Astrocyte of the hippocampus (primary cell): Measurements from ENCODE around the gene PRR23B.
"Not testable (repeated sequence)": the region's sequence is repeated elsewhere in the genome, so short reads cannot be mapped to it uniquely, and the experiment has no call there.

Source experiments
- DNase-seq: peaks from one replicate; pipeline ENCODE4 v3.0.0; 2011; ENCODE audit warnings: low read depth, low spot score

Gene PRR23B

GRCh38 chr3:139020868-139021234 lies at the start of gene PRR23B:
Gene PRR23B (minus strand): TSS chr3:139020926. CDS start chr3:139020661, 265 bp downstream.
- DNase-seq, result no peak

- no peak for DNase-seq
Measured at GRCh38 chr3:139062918-139063317, 42.2 kb upstream of the PRR23B start.

- DNase-seq, result no peak
Measured at GRCh38 chr3:139052802-139053600, 32.3 kb upstream of the PRR23B start.

GRCh38 chr3:139044366-139045210 lies 23.9 kb upstream of the PRR23B start, which contains the start of gene PRR23C:
Gene PRR23C (minus strand): TSS chr3:139044892. CDS start chr3:139044620, 272 bp downstream.
- DNase-seq, result no peak

GRCh38 chr3:139043554-139044365 lies 23.0 kb upstream of the PRR23B start:
- DNase-seq, result no peak

GRCh38 chr3:139037478-139037877 lies 16.8 kb upstream of the PRR23B start:
- DNase-seq, result no peak

GRCh38 chr3:139032326-139033002 lies 11.7 kb upstream of the PRR23B start:
- DNase-seq, result no peak

- DNase-seq, result not testable (repeated sequence)
Measured at GRCh38 chr3:139030576-139030975, 9.8 kb upstream of the PRR23B start.

GRCh38 chr3:139024968-139025367 lies 4.2 kb upstream of the PRR23B start:
- DNase-seq, result no peak

- DNase-seq, result no peak
Measured at GRCh38 chr3:139020036-139020867, 474 bp downstream of the PRR23B start.

GRCh38 chr3:139016430-139017048 lies 4.2 kb downstream of the PRR23B start:
- DNase-seq, result no peak

- DNase-seq, result no peak
Measured at GRCh38 chr3:139006051-139006716, 14.5 kb downstream of the PRR23B start, which contains the start of gene PRR23A. Gene PRR23A (minus strand): TSS chr3:139006268. CDS start chr3:139006268, 0 bp downstream.

- DNase-seq, result no peak
Measured at GRCh38 chr3:139005356-139005993, 15.3 kb downstream of the PRR23B start.

- DNase-seq, result no peak
Measured at GRCh38 chr3:138995706-138996105, 25.0 kb downstream of the PRR23B start.

- no peak for DNase-seq
Measured at GRCh38 chr3:138987181-138987580, 33.5 kb downstream of the PRR23B start.

- no peak for DNase-seq
Measured at GRCh38 chr3:138985932-138986331, 34.8 kb downstream of the PRR23B start.

GRCh38 chr3:138984816-138985215 lies 35.9 kb downstream of the PRR23B start:
- no peak for DNase-seq

GRCh38 chr3:138976047-138976446 lies 44.7 kb downstream of the PRR23B start:
- DNase-seq, result no peak

- no peak for DNase-seq
Measured at GRCh38 chr3:138975351-138975750, 45.4 kb downstream of the PRR23B start.
